ENCODE results near the gene PCGF5. TPM values are rescaled to one million over a fixed set of nuclear protein-coding genes. Genes with fewer than 3 reads are reported as not detected.
"Not testable (repeated sequence)": the region's sequence is repeated elsewhere in the genome, so short reads cannot be mapped to it uniquely, and the experiment has no call there.

The PCGF5 gene
- 10 to 100 TPM; 46.2 to 46.7 TPM for total RNA-seq

GRCh38 chr10:91220194-91220953 is at the start of gene PCGF5:
TSS of gene PCGF5 (plus strand) at chr10:91220663. CDS start at chr10:91222872, 2,209 bp downstream.
- POLR2A ChIA-PET, result interaction anchor here (0.6 to 1.7 kb wide), 7 partner anchors 14 to 213 kb away, joined by 3 to 8 read pairs (median 3); no protein-coding TSS in a partner anchor
- no peaks in the 10 kb centered on the region for H3K27me3 Mint-ChIP-seq (ENCODE audit: low read depth)
- H3K4me1 Mint-ChIP-seq (ENCODE audit: low read depth), result peaks cover 43% of the 10 kb centered on the region
- H3K36me3 Mint-ChIP-seq (ENCODE audit: low read depth), result peaks cover 23% of the 10 kb centered on the region
- peak within 1 kb of the TSS; percentile 94 for H3K4me3 Mint-ChIP-seq
- CTCF ChIA-PET, result interaction anchor here (1.1 to 3.0 kb wide), 5 partner anchors 15 to 214 kb away, joined by 3 to 17 read pairs (median 6); no protein-coding TSS in a partner anchor
- ATAC-seq (peak; percentile 99), DNase-seq (peak; percentile 92)
- H3K27ac Mint-ChIP-seq, result peak within 1 kb of the TSS; percentile 90
- H3K9me3 Mint-ChIP-seq (ENCODE audit: insufficient read depth), result no peaks in the 10 kb centered on the region

- peaks cover 6% of the 10 kb centered on the region for H3K9me3 Mint-ChIP-seq (ENCODE audit: insufficient read depth)
- H3K4me3 Mint-ChIP-seq, result no peak overlapping the region
- no peak for ATAC-seq
- peaks cover 2% of the 10 kb centered on the region for H3K4me1 Mint-ChIP-seq (ENCODE audit: low read depth)
- ChIA-PET CTCF (no interaction called here), POLR2A (interaction anchor here (1.7 kb wide), 1 partner anchor 8 kb away, joined by 8 read pairs; no protein-coding TSS in a partner anchor)
- no peak overlapping the region for H3K27ac Mint-ChIP-seq
- no peak for DNase-seq
- no peaks in the 10 kb centered on the region for H3K27me3 Mint-ChIP-seq (ENCODE audit: low read depth)
- H3K36me3 Mint-ChIP-seq (ENCODE audit: low read depth), result peaks cover 34% of the 10 kb centered on the region
Observed at GRCh38 chr10:91171485-91171884, 49.0 kb upstream of the PCGF5 start.

GRCh38 chr10:91172348-91172747 is 48.1 kb upstream of the PCGF5 start:
- POLR2A ChIA-PET, result interaction anchor here (1.7 kb wide), 1 partner anchor 9 kb away, joined by 8 read pairs; no protein-coding TSS in a partner anchor

GRCh38 chr10:91185239-91185875 is 35.1 kb upstream of the PCGF5 start:
- ChIA-PET CTCF (interaction anchor here (1.2 to 1.6 kb wide), 2 partner anchors 8 to 19 kb away, joined by 3 read pairs; no protein-coding TSS in a partner anchor), POLR2A (interaction anchor here (1.7 kb wide), 1 partner anchor 16 kb away, joined by 5 read pairs; no protein-coding TSS in a partner anchor)
- H3K4me3 Mint-ChIP-seq, result no peak overlapping the region
- H3K27ac Mint-ChIP-seq, result no peak overlapping the region
- ATAC-seq (no peak), DNase-seq (no peak)
- H3K4me1 Mint-ChIP-seq (ENCODE audit: low read depth), result peaks cover 9% of the 10 kb centered on the region
- peaks cover 17% of the 10 kb centered on the region for H3K36me3 Mint-ChIP-seq (ENCODE audit: low read depth)
- peaks cover 17% of the 10 kb centered on the region for H3K9me3 Mint-ChIP-seq (ENCODE audit: insufficient read depth)
- no peaks in the 10 kb centered on the region for H3K27me3 Mint-ChIP-seq (ENCODE audit: low read depth)

More at GRCh38 chr10:91172348-91172747, 48.1 kb upstream of the PCGF5 start:
- CTCF ChIA-PET, result interaction anchor here (0.6 kb wide), 1 partner anchor 622 kb away, joined by 4 read pairs; no protein-coding TSS in a partner anchor
- H3K27me3 Mint-ChIP-seq (ENCODE audit: low read depth), result no peaks in the 10 kb centered on the region
- peaks cover 36% of the 10 kb centered on the region for H3K36me3 Mint-ChIP-seq (ENCODE audit: low read depth)
- no peak for ATAC-seq
- no peak overlapping the region for H3K27ac Mint-ChIP-seq
- no peak for DNase-seq
- no peak overlapping the region for H3K4me3 Mint-ChIP-seq
- peaks cover 6% of the 10 kb centered on the region for H3K9me3 Mint-ChIP-seq (ENCODE audit: insufficient read depth)
- peaks cover 2% of the 10 kb centered on the region for H3K4me1 Mint-ChIP-seq (ENCODE audit: low read depth)

- DNase-seq, result no peak
- POLR2A ChIA-PET, result interaction anchor here (1.3 kb wide), 1 partner anchor 24 kb away, joined by 4 read pairs; no protein-coding TSS in a partner anchor
- CTCF ChIA-PET, result interaction anchor here (0.6 kb wide), 1 partner anchor 126 kb away, joined by 3 read pairs; no protein-coding TSS in a partner anchor
- Mint-ChIP-seq H3K27ac (no peak overlapping the region), H3K4me3 (no peak overlapping the region), H3K36me3 (ENCODE audit: low read depth) (peaks cover 11% of the 10 kb centered on the region), H3K27me3 (ENCODE audit: low read depth) (no peaks in the 10 kb centered on the region), H3K4me1 (ENCODE audit: low read depth) (peaks cover 18% of the 10 kb centered on the region), H3K9me3 (ENCODE audit: insufficient read depth) (peaks cover 7% of the 10 kb centered on the region)
- no peak for ATAC-seq
Observed at GRCh38 chr10:91187156-91187555, 33.3 kb upstream of the PCGF5 start.

- ATAC-seq; POLR2A ChIA-PET; H3K27me3 Mint-ChIP-seq (ENCODE audit: low read depth); CTCF ChIA-PET; H3K4me3 Mint-ChIP-seq; H3K9me3 Mint-ChIP-seq (ENCODE audit: insufficient read depth); DNase-seq; H3K27ac Mint-ChIP-seq: not testable (repeated sequence)
- Mint-ChIP-seq H3K4me1 (ENCODE audit: low read depth) (peaks cover 18% of the 10 kb centered on the region), H3K36me3 (ENCODE audit: low read depth) (peaks cover 13% of the 10 kb centered on the region)
Observed at GRCh38 chr10:91188010-91188409, 32.5 kb upstream of the PCGF5 start.

GRCh38 chr10:91188889-91189288 is 31.6 kb upstream of the PCGF5 start:
- Mint-ChIP-seq H3K27me3 (ENCODE audit: low read depth) (no peaks in the 10 kb centered on the region), H3K27ac (no peak overlapping the region), H3K4me1 (ENCODE audit: low read depth) (peaks cover 25% of the 10 kb centered on the region), H3K9me3 (ENCODE audit: insufficient read depth) (no peaks in the 10 kb centered on the region), H3K4me3 (no peak overlapping the region), H3K36me3 (ENCODE audit: low read depth) (peaks cover 14% of the 10 kb centered on the region)
- DNase-seq, result no peak
- ATAC-seq, result no peak
- ChIA-PET CTCF (no interaction called here), POLR2A (no interaction called here)

GRCh38 chr10:91190388-91190870 is 30.0 kb upstream of the PCGF5 start:
- no peak for DNase-seq
- no peak for ATAC-seq
- ChIA-PET POLR2A (no interaction called here), CTCF (no interaction called here)
- no peak overlapping the region for H3K27ac Mint-ChIP-seq
- no peak overlapping the region for H3K4me3 Mint-ChIP-seq
- H3K36me3 Mint-ChIP-seq (ENCODE audit: low read depth), result peaks cover 13% of the 10 kb centered on the region
- no peaks in the 10 kb centered on the region for H3K27me3 Mint-ChIP-seq (ENCODE audit: low read depth)
- H3K4me1 Mint-ChIP-seq (ENCODE audit: low read depth), result peaks cover 36% of the 10 kb centered on the region
- H3K9me3 Mint-ChIP-seq (ENCODE audit: insufficient read depth), result no peaks in the 10 kb centered on the region

- no peak overlapping the region for H3K27ac Mint-ChIP-seq
- ATAC-seq (no peak), DNase-seq (no peak)
- H3K4me3 Mint-ChIP-seq, result no peak overlapping the region
- H3K9me3 Mint-ChIP-seq (ENCODE audit: insufficient read depth), result no peaks in the 10 kb centered on the region
- peaks cover 36% of the 10 kb centered on the region for H3K4me1 Mint-ChIP-seq (ENCODE audit: low read depth)
- no peaks in the 10 kb centered on the region for H3K27me3 Mint-ChIP-seq (ENCODE audit: low read depth)
- POLR2A ChIA-PET, result no interaction called here
- H3K36me3 Mint-ChIP-seq (ENCODE audit: low read depth), result peaks cover 13% of the 10 kb centered on the region
- CTCF ChIA-PET, result no interaction called here
Observed at GRCh38 chr10:91190876-91191583, 29.4 kb upstream of the PCGF5 start.

GRCh38 chr10:91191584-91191919 is 28.9 kb upstream of the PCGF5 start:
- Mint-ChIP-seq H3K4me1 (ENCODE audit: low read depth) (peaks cover 36% of the 10 kb centered on the region), H3K36me3 (ENCODE audit: low read depth) (peaks cover 10% of the 10 kb centered on the region), H3K27ac (no peak overlapping the region), H3K27me3 (ENCODE audit: low read depth) (no peaks in the 10 kb centered on the region), H3K9me3 (ENCODE audit: insufficient read depth) (no peaks in the 10 kb centered on the region), H3K4me3 (no peak overlapping the region)
- CTCF ChIA-PET, result interaction anchor here (1.6 kb wide), 1 partner anchor 26 kb away, joined by 4 read pairs; no protein-coding TSS in a partner anchor
- DNase-seq (no peak), ATAC-seq (no peak)
- POLR2A ChIA-PET, result no interaction called here

- DNase-seq (no peak), ATAC-seq (peak; percentile 13)
- CTCF ChIA-PET, result interaction anchor here (0.8 kb wide), 1 partner anchor 195 kb away, joined by 3 read pairs; no protein-coding TSS in a partner anchor
- Mint-ChIP-seq H3K27ac (peak overlapping the region; percentile 14), H3K4me1 (ENCODE audit: low read depth) (peaks cover 61% of the 10 kb centered on the region), H3K36me3 (ENCODE audit: low read depth) (peaks cover 12% of the 10 kb centered on the region), H3K27me3 (ENCODE audit: low read depth) (no peaks in the 10 kb centered on the region), H3K9me3 (ENCODE audit: insufficient read depth) (no peaks in the 10 kb centered on the region), H3K4me3 (no peak overlapping the region)
- POLR2A ChIA-PET, result interaction anchor here (1.0 kb wide), 1 partner anchor 32 kb away, joined by 4 read pairs; no protein-coding TSS in a partner anchor
Observed at GRCh38 chr10:91194497-91195179, 25.8 kb upstream of the PCGF5 start.

Measured in activated CD8-positive, alpha-beta T cell treated with anti-CD3 and anti-CD28 coated beads, Interleukin-2, amount 10 ng/mL, durations not matched to agents 7 days and 5 days (primary cell).